GM21717 (cell line): Measurements from ENCODE around the gene RBM5.

ENCODE experiments used
- ATAC-seq: cut with Tn5 transposase; IDR thresholded peaks from one replicate; pipeline ENCODE4 v1.9.1; 2021; ENCODE audit warnings: mild to moderate bottlenecking, moderate library complexity; ENCODE audit not compliant: unreplicated experiment

The RBM5 gene

DNA sequence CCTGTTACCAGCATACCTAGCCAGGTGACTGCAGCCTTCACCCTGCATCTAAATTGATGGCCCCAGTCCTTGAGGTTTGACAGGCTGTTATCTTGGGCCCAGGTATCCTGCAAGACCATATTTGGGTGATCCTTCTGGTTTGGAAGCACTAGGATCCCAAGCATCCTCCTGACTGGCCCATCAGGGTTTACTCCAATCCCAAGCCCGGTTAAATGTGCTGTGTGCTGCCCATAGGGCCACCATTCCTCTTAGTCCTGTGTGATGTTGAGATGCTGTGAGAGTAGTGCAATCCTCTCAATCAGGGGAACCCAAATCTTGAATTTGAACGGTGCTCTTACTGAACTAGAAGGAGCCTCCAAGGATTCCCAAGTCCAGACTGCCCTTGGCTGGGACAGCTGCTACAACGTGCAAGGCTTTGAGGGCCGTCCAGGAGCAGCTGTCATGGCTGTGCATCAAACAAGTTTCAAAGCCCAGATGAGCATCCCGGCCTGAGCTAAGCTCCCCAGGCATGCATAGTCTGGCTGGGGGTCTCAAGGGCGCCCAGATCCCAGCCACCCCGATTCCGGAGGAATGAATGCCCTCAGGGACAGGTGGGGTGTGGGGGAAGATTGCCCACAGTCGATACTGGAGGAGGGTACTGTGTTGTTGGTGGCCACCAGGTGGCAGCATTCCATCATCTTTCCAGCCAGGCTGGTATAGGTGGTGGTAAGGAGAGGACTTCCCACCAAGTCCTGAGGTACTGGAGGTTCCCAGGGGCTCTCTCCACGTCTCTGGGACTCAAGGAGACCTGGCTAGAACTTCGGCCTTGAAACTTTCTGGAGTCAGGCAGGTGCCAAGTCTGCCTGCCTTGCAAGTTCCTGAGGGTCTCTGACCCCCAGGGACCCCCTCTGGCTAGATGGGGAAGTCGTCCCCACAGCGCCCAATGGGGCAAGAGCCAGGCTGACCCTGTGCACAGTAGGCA is 32.6 kb downstream of the RBM5 start:
- ATAC-seq, result no peak

DNA sequence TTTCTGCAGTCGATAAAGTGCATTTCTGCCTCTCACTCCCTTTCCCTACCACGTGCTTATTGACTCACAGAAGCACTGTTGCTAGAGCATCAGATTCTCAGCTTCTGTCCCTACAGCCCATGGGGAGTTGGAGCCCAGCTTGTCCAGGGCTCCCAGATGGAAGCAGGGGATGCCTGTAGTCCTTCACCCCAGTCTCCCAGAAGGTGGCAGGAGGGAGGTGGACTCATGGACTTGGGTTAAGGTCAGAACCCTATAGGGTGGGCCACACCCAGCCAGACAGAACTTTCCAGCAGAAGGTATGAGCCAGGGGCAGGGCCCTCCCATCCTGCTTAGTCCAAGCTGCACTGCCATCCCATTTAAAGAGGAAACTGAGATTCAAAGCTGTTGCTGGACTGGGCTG is 33.4 kb downstream of the RBM5 start:
- ATAC-seq, result no peak

DNA sequence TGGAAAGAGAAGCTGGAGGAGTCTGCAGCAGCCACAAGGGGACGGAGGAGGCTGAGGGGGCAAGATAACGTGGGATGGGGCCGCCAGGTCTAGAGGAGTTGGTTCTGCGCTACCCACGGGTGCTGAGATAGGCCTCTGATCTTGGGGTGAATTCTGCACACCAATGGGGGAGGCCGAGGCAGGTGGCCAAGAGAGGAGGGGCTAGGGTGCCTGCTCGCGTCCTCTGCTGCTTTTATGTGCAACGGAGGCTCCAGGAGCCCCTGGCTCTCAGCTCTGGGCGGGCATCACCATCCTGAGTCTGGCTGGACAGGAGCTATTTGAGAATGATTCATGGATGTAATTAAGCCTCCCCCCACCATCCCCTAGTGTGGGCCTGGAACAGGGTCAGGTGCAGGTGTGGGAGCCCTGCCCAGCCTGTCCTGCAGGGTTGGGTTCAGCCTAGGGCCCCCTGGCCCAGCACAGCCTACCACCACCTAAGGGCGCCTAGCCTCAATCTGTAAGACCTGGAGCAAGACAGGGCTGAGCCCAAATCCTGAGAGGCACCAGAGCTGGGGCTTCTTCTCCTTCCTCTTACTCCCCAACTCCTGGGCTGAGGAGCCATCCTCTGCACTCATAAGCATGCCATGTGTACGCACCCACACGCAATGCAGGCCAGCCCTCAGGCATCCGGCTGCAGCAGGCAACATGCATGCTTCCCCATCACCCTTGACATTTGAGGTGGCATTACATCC is 34.1 kb downstream of the RBM5 start:
- no peak for ATAC-seq

DNA sequence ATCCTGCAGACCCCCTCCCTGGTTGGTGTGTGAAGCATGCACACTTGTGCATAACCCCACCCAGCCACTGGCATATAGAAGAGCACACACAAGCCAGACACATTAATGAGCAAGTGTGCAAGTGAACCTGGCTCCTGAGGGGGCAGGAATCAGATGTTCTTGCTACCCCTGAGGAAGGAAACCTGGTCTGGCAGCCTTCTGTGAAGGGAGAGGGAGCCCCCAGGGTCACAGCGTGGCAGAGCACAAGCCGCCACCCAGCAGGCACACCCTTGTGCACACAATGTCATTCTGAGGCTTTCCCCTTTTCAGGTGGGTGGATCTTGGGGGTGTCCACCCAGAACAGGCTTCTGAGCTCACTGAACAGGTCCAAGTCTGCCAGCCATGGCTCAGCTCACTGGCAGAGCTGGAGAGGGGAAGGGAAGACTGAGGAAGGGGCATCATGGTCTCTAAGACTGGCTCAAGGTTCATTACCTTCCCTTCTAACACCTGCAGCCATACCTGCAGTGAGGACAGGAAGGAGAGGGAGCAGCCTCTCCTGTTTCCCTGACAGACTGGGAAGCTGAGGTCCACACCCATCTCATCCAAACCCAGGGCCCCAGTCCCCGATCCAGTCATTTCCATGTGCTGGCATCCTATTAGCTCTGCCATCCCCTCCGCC is 34.8 kb downstream of the RBM5 start:
- no peak for ATAC-seq

DNA sequence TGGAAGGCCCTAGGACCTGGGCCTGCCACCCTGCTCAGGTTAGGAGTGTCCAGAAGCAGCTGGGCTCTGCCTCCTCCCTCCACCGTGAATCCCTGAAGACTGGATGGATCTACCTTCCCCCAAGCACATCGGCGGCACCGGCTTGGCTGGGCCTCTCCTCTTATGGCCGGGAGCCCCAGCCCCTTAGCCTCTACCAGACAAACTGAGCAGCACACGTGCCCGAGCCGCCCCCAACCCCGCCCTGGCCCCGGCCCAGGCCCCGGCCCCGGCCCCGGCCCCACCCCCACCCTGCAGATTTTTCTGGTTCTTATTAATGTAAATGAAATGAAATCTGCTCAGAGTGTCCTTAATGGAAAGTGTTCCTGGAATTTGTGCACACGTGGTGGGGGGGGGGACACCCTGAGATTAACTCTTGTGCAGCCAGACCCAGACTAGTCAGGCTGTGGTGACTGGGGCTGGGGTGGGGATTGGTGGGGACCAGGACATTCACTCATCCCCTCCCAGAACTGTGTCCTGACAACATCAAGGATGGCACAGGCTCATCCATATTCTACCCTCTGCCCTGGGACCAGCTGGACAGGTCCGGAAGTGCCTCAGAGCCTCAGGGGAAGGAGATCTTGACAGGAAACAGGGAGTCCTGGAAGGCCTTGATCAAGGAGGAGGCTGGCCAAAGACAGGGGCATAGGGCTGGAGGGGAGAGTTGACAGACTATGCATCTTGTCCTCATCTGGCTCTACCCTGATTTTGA is 35.5 kb downstream of the RBM5 start:
- ATAC-seq, result no peak

DNA sequence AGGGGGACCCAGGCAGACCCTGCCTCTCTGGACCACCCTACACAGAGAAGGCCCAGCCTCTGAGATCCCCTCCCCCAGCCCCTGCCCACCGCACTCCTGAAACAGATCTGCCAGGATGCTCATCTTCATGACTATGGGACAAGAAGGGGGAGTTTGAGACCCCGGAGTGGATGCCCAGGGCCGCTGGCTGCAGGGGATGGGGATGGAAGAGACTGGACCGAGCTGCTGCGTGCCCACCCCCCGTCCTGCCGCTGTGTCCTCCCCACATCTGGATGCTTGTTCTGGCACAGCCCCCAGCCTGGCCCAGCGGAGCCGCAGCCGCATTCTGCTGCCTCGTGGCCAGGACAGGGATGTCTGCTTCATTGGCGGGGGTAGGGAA is 36.1 kb downstream of the RBM5 start:
- ATAC-seq, result no peak

DNA sequence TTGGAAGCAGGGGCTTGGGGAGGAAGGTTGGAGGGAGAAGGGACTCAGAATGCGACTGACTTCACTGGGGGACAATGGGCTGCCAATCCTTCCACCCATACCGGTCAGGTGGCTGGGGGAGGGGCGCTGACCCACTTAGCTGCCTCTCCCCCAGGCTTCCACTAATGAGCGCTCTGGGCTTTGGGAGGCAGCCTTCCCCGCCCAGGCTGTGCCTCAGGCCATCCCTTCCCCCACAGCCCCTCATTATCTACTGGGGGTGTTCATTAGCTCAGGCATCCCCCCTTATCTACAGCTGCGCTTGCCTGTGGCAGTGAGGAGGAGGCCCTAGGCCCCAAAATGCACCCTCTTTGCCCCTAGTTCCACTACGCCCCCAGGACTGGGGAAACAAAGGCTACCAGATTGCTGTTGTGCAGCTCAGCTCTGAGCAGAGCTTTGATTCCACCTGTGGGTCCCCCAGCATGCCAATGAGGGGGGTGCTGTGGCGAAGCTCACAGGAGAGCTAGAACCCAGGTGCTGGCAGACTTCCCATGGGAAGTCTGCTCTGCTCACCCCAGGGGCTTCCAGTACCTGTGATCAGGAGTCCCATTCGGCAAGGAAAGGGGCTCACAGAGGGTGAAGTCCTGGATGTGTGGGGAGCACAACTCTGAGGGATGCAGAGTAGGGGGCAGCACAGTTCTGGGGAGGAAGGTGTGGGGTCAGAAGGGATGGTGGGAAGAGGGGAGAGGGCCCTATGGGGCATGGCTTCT is 37.0 kb downstream of the RBM5 start:
- no peak for ATAC-seq

DNA sequence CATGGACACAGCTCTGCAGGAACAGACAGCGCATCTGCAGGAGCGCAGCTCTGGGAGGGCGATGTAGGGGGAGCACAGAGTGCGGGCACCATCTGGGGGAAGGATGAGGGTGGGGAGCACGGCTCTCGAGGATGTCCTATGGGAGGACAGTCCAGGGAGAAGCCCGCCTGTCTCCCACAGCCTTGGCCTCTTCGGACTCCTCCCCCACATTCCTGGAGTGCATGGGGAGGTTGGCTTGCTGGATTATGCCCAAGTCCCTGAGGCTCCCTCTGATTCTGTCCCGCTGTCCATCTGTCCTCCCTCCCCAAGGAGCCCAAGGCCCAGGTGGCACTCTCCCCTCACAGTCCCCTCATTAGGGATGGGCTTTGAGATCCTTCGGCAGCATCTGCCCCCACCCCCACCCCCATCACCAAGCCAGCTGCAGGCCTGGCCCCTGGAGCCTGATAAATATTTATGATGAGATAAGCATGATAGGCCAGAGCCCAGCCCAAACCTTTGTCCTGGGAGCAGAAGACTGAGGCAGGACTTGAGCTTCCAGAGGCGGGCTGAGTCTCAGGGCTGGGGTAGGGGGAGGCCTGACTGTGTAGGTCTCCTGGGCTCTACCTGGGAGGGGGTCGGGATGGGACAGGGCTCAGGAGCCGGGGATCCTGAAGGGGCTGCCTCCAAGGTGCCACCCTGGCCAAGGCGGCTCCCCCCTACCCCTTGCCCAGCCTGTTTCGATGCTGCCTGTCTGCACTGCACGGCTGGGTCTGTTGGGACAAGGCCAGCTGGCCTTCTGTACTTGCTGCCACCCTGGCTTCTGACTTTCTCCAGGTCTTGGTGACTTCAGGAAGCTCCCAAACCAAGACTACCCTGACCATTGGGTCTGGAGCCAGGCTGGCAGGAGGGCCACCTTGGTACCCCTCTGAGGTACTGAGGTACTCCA is 37.8 kb downstream of the RBM5 start:
- no peak for ATAC-seq

DNA sequence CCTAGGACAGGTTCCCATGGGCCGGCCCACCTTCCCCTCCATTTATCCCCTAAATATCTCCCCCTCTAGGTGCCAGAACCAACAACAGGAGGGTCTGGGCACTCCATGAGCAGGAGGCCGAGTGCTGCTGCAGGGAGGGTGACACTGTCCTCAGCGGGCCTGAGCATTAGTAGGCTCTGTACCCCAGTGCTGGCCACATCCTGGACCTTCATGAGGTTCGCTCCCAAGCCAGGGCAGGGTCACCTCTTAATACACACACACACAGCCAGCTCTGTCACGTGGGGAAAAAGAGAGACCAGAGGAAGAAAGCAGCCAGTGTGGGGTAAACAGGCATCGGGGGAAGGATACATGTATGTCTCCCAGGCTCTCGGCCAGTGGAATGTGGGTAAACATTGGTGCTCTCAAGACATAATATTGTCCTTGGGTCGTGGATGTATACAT is 38.6 kb downstream of the RBM5 start:
- no peak for ATAC-seq

DNA sequence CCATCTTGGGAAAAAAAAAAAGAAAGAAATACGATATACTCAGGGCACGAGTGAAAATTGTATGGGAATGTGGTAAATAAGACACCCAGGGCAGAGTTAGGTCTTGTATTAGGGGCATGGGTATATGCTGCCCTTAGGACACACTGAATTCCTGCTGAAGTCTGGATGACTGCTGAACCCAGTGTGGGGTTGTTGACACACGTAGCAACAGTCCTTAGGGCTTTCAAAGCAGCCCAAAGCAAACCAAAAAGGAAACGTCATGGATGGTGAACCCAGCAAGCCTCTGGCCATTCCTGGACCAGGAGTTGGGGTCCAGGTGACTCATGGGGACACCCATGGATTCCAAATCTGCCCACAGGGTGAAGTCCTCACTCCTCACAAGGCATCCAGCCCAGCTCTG is 39.3 kb downstream of the RBM5 start:
- no peak for ATAC-seq

DNA sequence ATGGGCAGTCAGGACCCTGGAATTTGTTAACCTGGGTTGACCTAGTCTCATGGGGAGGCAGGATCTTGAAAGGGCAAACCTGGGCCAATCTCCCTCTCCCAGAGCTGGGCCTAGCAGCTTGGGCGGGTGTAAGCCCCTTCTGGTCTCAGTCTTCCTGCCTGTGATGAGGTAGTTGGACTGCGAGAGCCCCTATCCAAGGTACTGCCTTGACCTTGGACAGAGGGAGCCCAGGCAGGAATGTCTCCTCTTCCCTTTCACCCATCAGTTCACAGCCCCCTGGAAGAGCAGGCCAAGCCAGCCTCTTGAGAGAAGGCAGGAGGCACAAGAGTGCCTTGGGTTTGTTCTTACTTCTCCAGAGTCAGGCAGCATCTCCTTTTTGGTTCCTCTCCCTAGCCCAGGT is 41.7 kb downstream of the RBM5 start:
- ATAC-seq, result no peak

DNA sequence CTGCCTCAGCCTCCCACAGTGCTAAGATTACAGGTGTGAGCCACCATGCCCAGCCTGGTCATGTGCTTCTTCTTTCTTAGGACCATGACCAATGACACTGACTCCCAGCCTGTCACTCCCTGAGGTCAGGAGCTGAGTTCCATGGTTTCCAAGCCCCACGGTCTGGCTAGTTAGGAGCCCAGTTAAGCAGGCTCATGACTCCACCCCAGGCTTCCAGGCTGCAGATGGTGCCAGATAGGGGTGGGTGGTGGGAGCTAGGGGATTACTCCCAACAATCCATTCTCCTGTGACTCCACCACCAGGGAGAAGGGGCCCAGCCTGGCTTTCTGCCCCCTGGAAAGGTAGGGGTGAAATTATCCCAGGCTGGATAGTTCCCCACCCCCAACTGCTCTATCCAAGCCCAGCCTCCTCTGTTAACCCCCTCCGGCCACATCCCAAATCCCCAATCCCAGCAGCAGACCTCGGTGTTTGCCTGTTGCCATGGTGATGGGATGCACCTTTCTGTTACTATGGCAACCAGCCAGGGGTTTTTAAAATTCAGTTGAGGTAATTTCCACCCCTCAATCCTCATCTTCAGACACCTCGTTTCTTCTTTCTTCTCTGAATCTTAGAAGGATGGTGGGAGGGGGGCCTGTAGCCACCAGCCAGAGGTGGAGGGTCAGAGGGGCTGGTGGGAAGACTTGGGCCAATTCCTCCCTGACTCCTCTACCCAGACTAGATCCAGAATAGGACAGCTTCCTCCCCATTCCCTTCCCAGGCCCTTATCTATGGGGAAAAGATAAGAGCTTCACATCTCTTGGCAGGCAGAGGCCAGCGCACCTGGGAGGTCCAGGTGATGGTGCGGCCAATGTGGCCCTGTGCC is 43.9 kb downstream of the RBM5 start:
- ATAC-seq, result no peak

DNA sequence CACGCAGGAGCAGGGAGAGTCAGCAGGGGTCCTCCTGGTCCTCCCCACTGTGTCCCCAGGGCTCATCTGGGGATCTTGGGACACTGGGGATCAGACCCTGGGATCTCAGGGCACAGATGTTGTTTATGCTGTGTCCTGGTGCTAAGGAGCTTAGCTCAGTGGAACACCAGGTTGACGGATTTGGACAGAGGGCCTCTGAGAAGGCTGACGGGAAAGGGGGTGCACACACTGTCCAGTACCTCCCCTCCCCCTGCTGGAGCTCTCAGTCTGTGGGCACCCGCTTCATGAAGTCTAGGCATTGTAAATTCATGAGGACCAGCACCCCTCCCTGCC is 44.5 kb downstream of the RBM5 start:
- ATAC-seq, result no peak

DNA sequence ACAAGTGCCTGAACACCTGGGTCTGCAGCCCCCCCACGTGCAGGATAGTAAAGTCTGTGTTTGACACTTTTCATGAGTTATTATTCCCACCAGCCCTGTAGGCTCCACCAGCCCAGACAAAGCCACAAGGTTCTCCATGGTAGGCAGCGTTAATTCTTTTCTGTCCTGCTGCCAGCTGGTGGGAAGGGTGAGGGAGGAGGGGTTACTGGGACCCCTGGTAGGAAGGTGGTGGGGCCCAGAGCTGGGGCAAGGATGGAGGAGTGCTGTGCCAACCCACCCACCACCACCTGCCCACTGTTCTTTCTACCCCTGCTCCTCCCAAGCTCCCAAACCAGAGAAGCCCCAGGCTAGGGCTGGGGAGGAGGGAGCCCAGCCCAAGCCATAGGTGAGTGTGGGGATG is 45.6 kb downstream of the RBM5 start:
- no peak for ATAC-seq

DNA sequence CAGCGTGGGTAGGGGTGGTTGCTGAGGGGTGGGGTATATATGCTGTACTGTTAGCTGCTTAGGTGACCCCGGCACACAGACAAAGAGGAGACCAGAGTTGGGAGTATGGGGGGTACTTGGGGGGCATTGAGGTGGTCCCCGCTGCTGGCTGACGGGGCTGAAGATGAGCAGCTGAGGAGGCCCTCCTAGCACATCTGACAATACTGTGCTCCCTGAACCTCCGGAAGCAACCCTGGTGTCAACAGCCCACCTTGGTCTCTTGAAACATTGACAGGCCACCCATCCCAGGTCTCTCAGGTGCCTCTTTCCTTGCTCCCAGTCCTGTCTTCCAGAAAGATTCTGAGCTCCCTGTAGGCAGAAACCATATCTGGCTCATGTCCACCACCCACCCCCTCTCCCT is 47.2 kb downstream of the RBM5 start:
- ATAC-seq, result no peak

DNA sequence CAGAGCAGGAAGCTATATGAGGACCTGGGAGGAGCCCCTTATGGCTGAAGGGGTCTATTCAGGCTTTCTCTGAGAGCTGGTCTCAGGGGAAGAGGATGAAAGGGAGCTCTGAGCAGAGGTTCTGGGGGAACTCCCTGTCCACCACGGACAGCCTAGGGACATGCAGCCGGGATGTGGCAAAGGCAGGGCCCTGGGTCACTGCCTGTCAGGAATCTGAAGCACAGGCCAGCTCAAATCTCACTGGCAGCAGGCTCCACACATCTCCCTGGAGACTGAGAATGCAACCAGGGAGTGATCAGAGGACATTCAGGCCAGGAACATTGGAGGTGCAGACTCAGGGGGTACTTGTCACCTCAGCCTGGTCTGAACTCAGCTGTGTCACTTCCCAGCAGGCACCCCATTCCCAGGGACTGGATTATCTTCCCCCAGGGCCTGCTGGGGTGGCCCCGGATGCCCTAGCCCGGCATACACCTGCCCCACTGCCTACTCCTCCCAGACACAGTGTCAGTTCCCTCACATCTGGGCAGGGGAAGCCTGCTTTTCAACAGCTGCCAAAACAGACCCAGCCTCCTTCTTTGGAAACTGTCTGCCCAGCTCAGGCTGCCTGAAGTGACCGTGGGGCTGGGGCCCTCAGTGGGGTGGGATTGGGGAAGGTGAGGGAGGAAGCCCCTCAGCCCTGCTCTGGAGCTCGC is 48.1 kb downstream of the RBM5 start:
- ATAC-seq, result no peak

DNA sequence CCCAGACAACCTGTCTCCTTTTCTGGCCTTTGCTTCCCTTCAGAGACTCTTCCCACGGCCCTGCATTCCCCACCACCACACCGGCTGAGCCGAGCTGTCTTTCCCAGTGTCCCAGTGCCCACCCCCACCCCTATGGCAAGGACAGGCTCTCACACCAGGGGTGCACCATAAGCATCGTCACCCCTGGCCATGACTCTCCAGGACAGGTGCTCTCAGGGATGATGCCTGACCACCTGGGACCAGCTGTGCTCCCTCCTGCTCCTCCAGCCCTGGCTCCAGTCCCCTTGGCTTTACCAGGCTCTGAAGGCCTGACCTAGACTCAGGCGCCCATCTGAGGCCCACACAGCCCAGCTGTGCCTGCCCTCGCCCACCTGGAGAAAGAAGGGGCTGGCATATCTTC is 48.8 kb downstream of the RBM5 start:
- ATAC-seq, result no peak
